Astrocyte (in vitro differentiated cells and primary cell): Measurements from ENCODE around the gene MINDY3.

Experiments used
- EZH2 ChIP-seq: IDR thresholded peaks from 2 replicates; pipeline ENCODE4 v1.6.1; 2012; ENCODE audit warnings: mild to moderate bottlenecking, low read length, inconsistent platforms; ENCODE audit not compliant: insufficient read depth
- TF ChIP-seq, protein P1 (sequence below): IDR thresholded peaks from 2 replicates; pipeline ENCODE4 v1.5.1; 2011; ENCODE audit warnings: low read depth, mild to moderate bottlenecking, inconsistent platforms, low read length, moderate library complexity; ENCODE audit not compliant: insufficient read depth

DNA sequence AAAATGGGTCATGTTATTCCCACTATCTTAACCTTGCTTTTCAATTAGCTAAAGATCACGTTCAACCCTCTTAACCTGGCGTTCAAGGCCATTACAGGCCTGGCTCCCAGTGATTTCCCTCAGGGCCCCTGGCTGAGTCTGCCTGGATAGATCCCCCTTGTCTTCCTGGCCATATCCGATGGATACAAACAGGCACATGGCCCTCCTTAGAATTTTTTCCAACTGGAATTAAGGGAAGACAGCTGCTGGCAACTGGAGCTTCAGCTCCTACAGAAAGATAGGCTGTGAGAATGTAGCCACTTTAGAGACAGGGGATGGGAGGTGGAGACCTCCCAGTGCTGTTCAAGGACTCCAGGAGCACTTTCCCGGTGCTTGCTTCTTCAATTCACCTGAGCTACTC, 77.5 kb downstream of the MINDY3 start:
- TF ChIP-seq, protein P1, sequence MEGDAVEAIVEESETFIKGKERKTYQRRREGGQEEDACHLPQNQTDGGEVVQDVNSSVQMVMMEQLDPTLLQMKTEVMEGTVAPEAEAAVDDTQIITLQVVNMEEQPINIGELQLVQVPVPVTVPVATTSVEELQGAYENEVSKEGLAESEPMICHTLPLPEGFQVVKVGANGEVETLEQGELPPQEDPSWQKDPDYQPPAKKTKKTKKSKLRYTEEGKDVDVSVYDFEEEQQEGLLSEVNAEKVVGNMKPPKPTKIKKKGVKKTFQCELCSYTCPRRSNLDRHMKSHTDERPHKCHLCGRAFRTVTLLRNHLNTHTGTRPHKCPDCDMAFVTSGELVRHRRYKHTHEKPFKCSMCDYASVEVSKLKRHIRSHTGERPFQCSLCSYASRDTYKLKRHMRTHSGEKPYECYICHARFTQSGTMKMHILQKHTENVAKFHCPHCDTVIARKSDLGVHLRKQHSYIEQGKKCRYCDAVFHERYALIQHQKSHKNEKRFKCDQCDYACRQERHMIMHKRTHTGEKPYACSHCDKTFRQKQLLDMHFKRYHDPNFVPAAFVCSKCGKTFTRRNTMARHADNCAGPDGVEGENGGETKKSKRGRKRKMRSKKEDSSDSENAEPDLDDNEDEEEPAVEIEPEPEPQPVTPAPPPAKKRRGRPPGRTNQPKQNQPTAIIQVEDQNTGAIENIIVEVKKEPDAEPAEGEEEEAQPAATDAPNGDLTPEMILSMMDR = no peak
- no peak for TF ChIP-seq EZH2
